GM19238 (cell line): ENCODE measurements around the gene PNPLA4.

Experiments
- DNase-seq: peaks from one replicate; pipeline ENCODE4 v3.0.0; 2011; ENCODE audit warnings: low spot score; ENCODE audit not compliant: insufficient read length

Gene PNPLA4

DNA sequence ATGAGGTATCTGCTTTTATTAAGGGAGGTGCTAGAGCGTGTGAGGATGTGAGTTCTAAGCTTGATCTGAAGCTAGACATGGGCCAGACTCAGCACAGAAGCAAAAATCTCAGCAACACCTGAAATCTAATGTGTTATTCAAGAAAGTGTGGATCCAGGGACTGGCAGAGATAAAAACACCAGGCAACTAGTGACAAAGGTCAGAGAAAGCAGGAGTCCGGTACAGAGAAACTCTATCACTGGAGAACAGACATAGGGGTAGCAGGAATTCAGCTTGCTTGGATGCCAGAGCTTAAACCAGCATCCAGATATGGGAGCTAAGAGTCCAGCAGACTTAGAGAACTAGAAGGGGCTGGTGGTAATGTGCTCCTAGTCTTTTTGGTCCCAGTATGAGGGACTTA lies 50.3 kb downstream of the PNPLA4 start:
- no peak for DNase-seq

GRCh38 chrX:7872042-7872441 lies 55.2 kb downstream of the PNPLA4 start:
- DNase-seq, result no peak

GRCh38 chrX:7852166-7852565 lies 75.0 kb downstream of the PNPLA4 start:
- no peak for DNase-seq
